PFSK-1 (cell line): ENCODE measurements around the gene CLCN2.

Experiments used
- FOXP2 ChIP-seq: optimal IDR thresholded peaks from 2 replicates; pipeline ENCODE3; 2011; ENCODE audit warnings: borderline replicate concordance, control low read depth, inconsistent platforms; ENCODE audit not compliant: insufficient read depth; ENCODE audit errors: extremely low read length, extremely low read depth
- POLR2AphosphoS5 ChIP-seq: IDR thresholded peaks from 2 replicates; pipeline ENCODE4 v1.6.1; 2012; ENCODE audit warnings: low read depth, mild to moderate bottlenecking, control low read depth, low read length, moderate library complexity
- SIN3A ChIP-seq: IDR thresholded peaks from 2 replicates; pipeline ENCODE4 v1.6.1; 2012; ENCODE audit warnings: mild to moderate bottlenecking, low read length, moderate library complexity, borderline replicate concordance; ENCODE audit not compliant: insufficient read depth
- TAF1 ChIP-seq: IDR thresholded peaks from 2 replicates; pipeline ENCODE4 v1.6.1; 2012; ENCODE audit warnings: low read length, control low read depth, borderline replicate concordance; ENCODE audit not compliant: insufficient read depth
- TF ChIP-seq, protein P1 (sequence below), 2 experiments: IDR thresholded peaks; 2 replicates each; pipeline versions ENCODE4 v1.6.1 to v1.8.0; 2011 to 2012; ENCODE audit warnings: low read depth in 2 of 2, low read length in 2 of 2, control low read depth in 1 of 2, inconsistent platforms in 1 of 2, mild to moderate bottlenecking in 1 of 2, moderate library complexity in 1 of 2; ENCODE audit not compliant: insufficient read depth in 1 of 2

Gene CLCN2

DNA sequence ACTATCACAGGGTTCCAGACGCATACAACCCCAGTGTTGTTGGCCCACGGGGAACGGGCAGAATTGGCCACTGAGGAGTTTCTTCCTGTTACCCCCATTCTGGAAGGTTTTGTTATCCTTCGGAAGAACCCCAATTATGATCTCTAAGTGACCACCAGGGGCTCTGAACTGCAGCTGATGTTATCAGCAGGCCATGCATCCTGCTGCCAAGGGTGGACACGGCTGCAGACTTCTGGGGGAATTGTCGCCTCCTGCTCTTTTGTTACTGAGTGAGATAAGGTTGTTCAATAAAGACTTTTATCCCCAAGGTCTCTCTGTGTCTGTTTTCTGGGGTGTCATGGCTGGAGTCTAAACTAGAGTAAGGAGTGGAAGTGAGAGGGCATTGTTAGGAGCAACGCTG is 52.7 kb downstream of the CLCN2 start:
- TF ChIP-seq, protein P1, sequence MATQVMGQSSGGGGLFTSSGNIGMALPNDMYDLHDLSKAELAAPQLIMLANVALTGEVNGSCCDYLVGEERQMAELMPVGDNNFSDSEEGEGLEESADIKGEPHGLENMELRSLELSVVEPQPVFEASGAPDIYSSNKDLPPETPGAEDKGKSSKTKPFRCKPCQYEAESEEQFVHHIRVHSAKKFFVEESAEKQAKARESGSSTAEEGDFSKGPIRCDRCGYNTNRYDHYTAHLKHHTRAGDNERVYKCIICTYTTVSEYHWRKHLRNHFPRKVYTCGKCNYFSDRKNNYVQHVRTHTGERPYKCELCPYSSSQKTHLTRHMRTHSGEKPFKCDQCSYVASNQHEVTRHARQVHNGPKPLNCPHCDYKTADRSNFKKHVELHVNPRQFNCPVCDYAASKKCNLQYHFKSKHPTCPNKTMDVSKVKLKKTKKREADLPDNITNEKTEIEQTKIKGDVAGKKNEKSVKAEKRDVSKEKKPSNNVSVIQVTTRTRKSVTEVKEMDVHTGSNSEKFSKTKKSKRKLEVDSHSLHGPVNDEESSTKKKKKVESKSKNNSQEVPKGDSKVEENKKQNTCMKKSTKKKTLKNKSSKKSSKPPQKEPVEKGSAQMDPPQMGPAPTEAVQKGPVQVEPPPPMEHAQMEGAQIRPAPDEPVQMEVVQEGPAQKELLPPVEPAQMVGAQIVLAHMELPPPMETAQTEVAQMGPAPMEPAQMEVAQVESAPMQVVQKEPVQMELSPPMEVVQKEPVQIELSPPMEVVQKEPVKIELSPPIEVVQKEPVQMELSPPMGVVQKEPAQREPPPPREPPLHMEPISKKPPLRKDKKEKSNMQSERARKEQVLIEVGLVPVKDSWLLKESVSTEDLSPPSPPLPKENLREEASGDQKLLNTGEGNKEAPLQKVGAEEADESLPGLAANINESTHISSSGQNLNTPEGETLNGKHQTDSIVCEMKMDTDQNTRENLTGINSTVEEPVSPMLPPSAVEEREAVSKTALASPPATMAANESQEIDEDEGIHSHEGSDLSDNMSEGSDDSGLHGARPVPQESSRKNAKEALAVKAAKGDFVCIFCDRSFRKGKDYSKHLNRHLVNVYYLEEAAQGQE (IDR thresholded peaks at IDR 0.05; ENCODE audit: insufficient read depth in 1 of 2, low read depth in 2 of 2, low read length in 2 of 2) = no peak
- TF ChIP-seq POLR2AphosphoS5 (no peak), SIN3A (no peak), FOXP2 (no peak), TAF1 (no peak)

DNA sequence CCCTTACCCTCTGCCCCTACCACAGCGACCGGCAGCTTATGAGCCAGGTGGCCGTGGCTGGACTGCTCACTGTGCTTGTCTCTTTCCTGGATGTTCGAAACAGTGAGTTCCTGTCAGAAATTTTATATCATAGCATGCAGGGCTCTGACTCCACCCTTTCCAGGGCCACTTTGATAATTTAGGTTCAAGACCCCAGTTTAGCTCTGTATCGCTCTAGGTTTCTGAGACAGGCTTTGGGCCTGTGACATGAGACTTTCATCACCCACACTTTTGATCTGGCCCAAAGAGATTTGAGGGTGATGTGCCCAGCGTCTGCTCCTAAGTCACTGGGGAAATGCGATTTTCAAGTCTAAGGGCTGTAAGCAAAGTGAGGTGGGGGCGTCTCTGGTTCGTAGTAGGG is 53.5 kb downstream of the CLCN2 start:
- TF ChIP-seq TAF1 (no peak), FOXP2 (no peak)
- TF ChIP-seq, protein P1 (IDR thresholded peaks at IDR 0.05; ENCODE audit: insufficient read depth in 1 of 2, low read depth in 2 of 2, low read length in 2 of 2) = no peak

DNA sequence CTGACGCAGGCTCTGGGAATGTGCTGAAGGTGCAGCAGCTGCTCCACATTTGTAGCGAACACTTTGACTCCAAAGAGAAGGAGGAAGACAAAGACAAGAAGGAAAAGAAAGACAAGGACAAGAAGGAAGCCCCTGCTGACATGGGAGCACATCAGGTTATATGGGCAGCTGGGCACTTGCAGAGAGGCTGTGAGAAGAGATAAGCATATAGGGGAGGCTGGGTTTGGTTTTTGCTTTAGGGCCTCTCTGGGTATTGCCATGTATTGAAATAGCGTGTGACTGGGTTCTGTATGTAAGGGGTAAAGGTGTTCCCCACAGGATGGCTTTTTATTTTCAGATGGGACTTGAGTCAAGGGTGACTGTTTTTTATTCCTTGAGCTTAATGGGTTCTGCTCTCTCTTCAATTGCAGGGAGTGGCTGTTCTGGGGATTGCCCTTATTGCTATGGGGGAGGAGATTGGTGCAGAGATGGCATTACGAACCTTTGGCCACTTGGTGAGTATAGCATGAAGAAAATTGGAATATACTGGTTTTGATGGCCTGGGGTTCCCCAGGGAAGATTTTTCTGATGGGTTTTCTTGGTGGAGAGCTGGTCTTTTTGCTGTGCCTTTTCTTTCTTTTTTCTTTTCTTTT is 54.9 kb downstream of the CLCN2 start:
- TF ChIP-seq FOXP2 (no peak), POLR2AphosphoS5 (no peak), SIN3A (no peak), TAF1 (no peak)
- TF ChIP-seq, protein P1 (IDR thresholded peaks at IDR 0.05; ENCODE audit: insufficient read depth in 1 of 2, low read depth in 2 of 2, low read length in 2 of 2) = no peak

DNA sequence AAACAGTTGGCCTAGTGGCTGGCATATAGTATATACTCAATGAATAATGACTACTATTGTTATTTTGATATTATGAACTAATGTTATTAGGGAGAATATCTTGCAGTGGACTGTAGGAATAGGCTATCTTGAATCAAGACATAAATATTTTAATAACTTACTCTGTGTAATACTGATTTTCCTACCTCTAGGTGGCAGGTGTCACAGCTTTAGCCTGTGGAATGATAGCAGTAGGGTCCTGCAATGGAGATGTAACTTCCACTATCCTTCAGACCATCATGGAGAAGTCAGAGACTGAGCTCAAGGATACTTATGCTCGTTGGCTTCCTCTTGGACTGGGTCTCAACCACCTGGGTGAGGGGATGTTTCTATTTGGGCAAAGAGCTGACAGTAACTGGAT is 55.8 kb downstream of the CLCN2 start:
- TF ChIP-seq SIN3A (no peak), FOXP2 (no peak), TAF1 (no peak), POLR2AphosphoS5 (no peak)
- TF ChIP-seq, protein P1 (IDR thresholded peaks at IDR 0.05; ENCODE audit: insufficient read depth in 1 of 2, low read depth in 2 of 2, low read length in 2 of 2) = no peak

DNA sequence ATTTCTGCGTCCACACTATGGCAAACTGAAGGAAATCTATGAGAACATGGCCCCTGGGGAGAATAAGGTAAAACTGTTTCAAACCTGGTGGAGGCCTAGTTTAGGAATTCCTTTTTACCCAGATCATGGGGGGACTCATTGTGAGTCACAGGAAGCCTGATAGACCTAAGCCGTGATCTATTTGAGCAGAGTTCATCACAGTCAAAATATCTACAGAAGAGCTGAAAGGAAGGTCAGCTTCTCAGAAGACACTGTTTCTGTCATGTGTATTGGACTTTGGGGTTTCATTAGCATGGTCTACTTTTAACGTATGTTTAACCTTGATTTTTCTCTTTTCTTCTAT is 61.1 kb downstream of the CLCN2 start:
- TF ChIP-seq, protein P1 (IDR thresholded peaks at IDR 0.05; ENCODE audit: insufficient read depth in 1 of 2, low read depth in 2 of 2, low read length in 2 of 2) = no peak
- TF ChIP-seq POLR2AphosphoS5 (no peak), SIN3A (no peak), TAF1 (no peak), FOXP2 (no peak)
